ENCODE measurements around the gene E4F1.

The E4F1 gene

GRCh38 chr16:2181952-2182351, 41.4 kb upstream of the E4F1 start:
- no peak for TF ChIP-seq CTCF (IDR thresholded peaks at IDR 0.05; ENCODE audit: low read depth, low read length, missing control alignments)
- H3K4me3 ChIP-seq (replicated peaks; ENCODE audit: low read depth, low read length), result no peak overlapping the region
- no peak for DNase-seq (ENCODE audit: extremely low read depth, low read depth)

- H3K4me3 ChIP-seq (replicated peaks; ENCODE audit: low read depth, low read length), result no peak overlapping the region
- no peak for TF ChIP-seq CTCF (IDR thresholded peaks at IDR 0.05; ENCODE audit: low read depth, low read length, missing control alignments)
- no peak for DNase-seq (ENCODE audit: extremely low read depth, low read depth)
Observed at GRCh38 chr16:2183671-2184070, 39.7 kb upstream of the E4F1 start.

DNA sequence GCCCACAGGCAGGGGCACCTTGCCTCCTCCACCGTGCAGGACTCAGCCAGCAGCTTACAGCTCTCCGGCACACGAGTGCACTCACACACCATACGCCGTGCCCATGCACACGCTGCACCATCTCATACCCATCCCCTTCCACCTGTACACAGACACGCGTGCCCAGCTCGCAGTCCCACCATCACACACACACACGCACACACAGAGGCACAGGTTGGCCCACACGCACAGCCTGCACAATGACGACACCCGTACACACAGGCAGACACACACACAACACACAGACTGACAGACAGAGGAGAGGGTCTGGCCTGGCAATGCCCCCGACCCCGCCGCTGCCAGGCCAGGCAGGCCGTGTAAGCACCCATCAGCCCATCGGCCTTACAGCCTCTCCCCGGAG, 39.0 kb upstream of the E4F1 start:
- no peak for DNase-seq (ENCODE audit: extremely low read depth, low read depth)
- TF ChIP-seq CTCF (IDR thresholded peaks at IDR 0.05; ENCODE audit: low read depth, low read length, missing control alignments), result no peak
- no peak overlapping the region for H3K4me3 ChIP-seq (replicated peaks; ENCODE audit: low read depth, low read length)

DNA sequence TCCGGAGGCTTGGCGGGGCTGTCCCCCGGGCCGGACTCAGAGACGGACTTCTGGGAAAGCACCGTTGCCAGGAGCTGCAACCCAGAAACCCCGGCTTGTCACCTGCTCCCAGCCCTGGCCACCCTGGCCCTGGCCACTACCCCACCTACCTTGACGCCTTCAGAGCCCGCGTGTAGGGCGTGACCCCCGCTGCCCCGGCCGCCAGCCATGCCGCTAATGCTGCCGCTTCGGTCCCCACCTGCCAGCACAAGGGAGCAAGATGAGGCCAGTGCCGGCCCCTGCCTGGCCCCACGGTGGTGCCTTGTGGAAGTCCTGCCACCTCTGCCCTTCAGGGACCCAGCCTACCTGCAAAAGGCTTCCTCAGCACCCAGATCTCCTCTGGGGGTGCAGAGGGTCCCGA, 38.4 kb upstream of the E4F1 start:
- no peak for DNase-seq (ENCODE audit: extremely low read depth, low read depth)
- H3K4me3 ChIP-seq (replicated peaks; ENCODE audit: low read depth, low read length), result no peak overlapping the region
- no peak for TF ChIP-seq CTCF (IDR thresholded peaks at IDR 0.05; ENCODE audit: low read depth, low read length, missing control alignments)

- no peak for DNase-seq (ENCODE audit: extremely low read depth, low read depth)
- no peak overlapping the region for H3K4me3 ChIP-seq (replicated peaks; ENCODE audit: low read depth, low read length)
- TF ChIP-seq CTCF (IDR thresholded peaks at IDR 0.05; ENCODE audit: low read depth, low read length, missing control alignments), result no peak
Observed at GRCh38 chr16:2186064-2186463, 37.3 kb upstream of the E4F1 start.

GRCh38 chr16:2186505-2186904, 36.9 kb upstream of the E4F1 start:
- no peak for DNase-seq (ENCODE audit: extremely low read depth, low read depth)

More at GRCh38 chr16:2186505-2186904, 36.9 kb upstream of the E4F1 start:
- no peak for TF ChIP-seq CTCF (IDR thresholded peaks at IDR 0.05; ENCODE audit: low read depth, low read length, missing control alignments)
- H3K4me3 ChIP-seq (replicated peaks; ENCODE audit: low read depth, low read length), result no peak overlapping the region

All from HFF-Myc (cell line).